GM19240 (cell line): ENCODE data around the gene ROM1.
A peak's percentile ranks its signal among the peaks of the same experiment; 100 is the strongest.
"Not testable (repeated sequence)": the region's sequence is repeated elsewhere in the genome, so short reads cannot be mapped to it uniquely, and the experiment has no call there.

Experiments used
- DNase-seq: peaks from one replicate; pipeline ENCODE4 v3.0.0; 2011; ENCODE audit warnings: low spot score; ENCODE audit not compliant: insufficient read length

Gene ROM1

GRCh38 chr11:62612366-62613290 is at the start of gene ROM1, which contains the start of gene EML3:
Gene ROM1, plus strand, starts transcription at chr11:62613257. Its CDS starts 25 bp downstream, at chr11:62613282.
Gene EML3, minus strand, starts transcription at chr11:62612775. Its CDS starts 318 bp downstream, at chr11:62612457.
- DNase-seq, result peak; percentile 75

GRCh38 chr11:62565100-62565802 is 47.8 kb upstream of the ROM1 start:
- DNase-seq, result no peak

GRCh38 chr11:62566247-62566646 is 46.8 kb upstream of the ROM1 start:
- no peak for DNase-seq

GRCh38 chr11:62567018-62567633 is 45.9 kb upstream of the ROM1 start:
- no peak for DNase-seq

- no peak for DNase-seq
Observed at GRCh38 chr11:62569611-62570010, 43.4 kb upstream of the ROM1 start.

GRCh38 chr11:62570903-62571302 is 42.2 kb upstream of the ROM1 start:
- DNase-seq, result not testable (repeated sequence)

GRCh38 chr11:62571493-62571892 is 41.6 kb upstream of the ROM1 start:
- DNase-seq, result not testable (repeated sequence)

GRCh38 chr11:62572431-62572830 is 40.6 kb upstream of the ROM1 start:
- no peak for DNase-seq

- DNase-seq, result no peak
Observed at GRCh38 chr11:62573006-62573591, 40.0 kb upstream of the ROM1 start.

- DNase-seq, result peak; percentile 89
Observed at GRCh38 chr11:62573592-62574362, 39.3 kb upstream of the ROM1 start, which contains the start of gene EEF1G. Gene EEF1G, minus strand, starts transcription at chr11:62573891. Its CDS starts 49 bp downstream, at chr11:62573842.

GRCh38 chr11:62574363-62575071 is 38.5 kb upstream of the ROM1 start:
- DNase-seq, result no peak

GRCh38 chr11:62575156-62575555 is 37.9 kb upstream of the ROM1 start:
- DNase-seq, result no peak

- DNase-seq, result no peak
Observed at GRCh38 chr11:62575837-62576236, 37.2 kb upstream of the ROM1 start.

- DNase-seq, result no peak
Observed at GRCh38 chr11:62577046-62577714, 35.9 kb upstream of the ROM1 start.

GRCh38 chr11:62578541-62578940 is 34.5 kb upstream of the ROM1 start:
- no peak for DNase-seq

- no peak for DNase-seq
Observed at GRCh38 chr11:62579252-62579651, 33.8 kb upstream of the ROM1 start.

GRCh38 chr11:62580959-62581715 is 31.9 kb upstream of the ROM1 start:
- DNase-seq, result no peak

GRCh38 chr11:62581735-62582134 is 31.3 kb upstream of the ROM1 start:
- not testable (repeated sequence) for DNase-seq

- not testable (repeated sequence) for DNase-seq
Observed at GRCh38 chr11:62585356-62585755, 27.7 kb upstream of the ROM1 start.
